CD4-positive, alpha-beta T cell treated with Interleukin-6 at 100 ng/mL for 8 hours (primary cell): ENCODE data around the gene EWSR1.

ENCODE experiments used
- DNase-seq: peaks from one replicate; pipeline ENCODE4 v3.0.0-alpha.2; 2020; ENCODE audit warnings: mixed read lengths, low spot score

EWSR1 gene

GRCh38 chr22:29306175-29306834 is 38.2 kb downstream of the EWSR1 start, which contains the start of gene GAS2L1:
TSS of gene GAS2L1 (plus strand) at chr22:29306650. CDS start at chr22:29308106, 1,456 bp downstream.
- peak; percentile 22 for DNase-seq

GRCh38 chr22:29306835-29307595 is 38.9 kb downstream of the EWSR1 start:
- no peak for DNase-seq

- no peak for DNase-seq
Measured at GRCh38 chr22:29307596-29308147, 39.6 kb downstream of the EWSR1 start.

GRCh38 chr22:29308148-29308790 is 40.2 kb downstream of the EWSR1 start:
- DNase-seq = no peak

GRCh38 chr22:29308791-29309262 is 40.8 kb downstream of the EWSR1 start:
- DNase-seq = no peak

GRCh38 chr22:29309332-29310064 is 41.4 kb downstream of the EWSR1 start:
- no peak for DNase-seq

- no peak for DNase-seq
Measured at GRCh38 chr22:29310065-29310862, 42.2 kb downstream of the EWSR1 start.

- peak; percentile 37 for DNase-seq
Measured at GRCh38 chr22:29310863-29311339, 42.8 kb downstream of the EWSR1 start.

- no peak for DNase-seq
Measured at GRCh38 chr22:29311464-29312217, 43.6 kb downstream of the EWSR1 start.

- DNase-seq = no peak
Measured at GRCh38 chr22:29312218-29313125, 44.4 kb downstream of the EWSR1 start.

- no peak for DNase-seq
Measured at GRCh38 chr22:29313126-29313575, 45.1 kb downstream of the EWSR1 start.

- DNase-seq = no peak
Measured at GRCh38 chr22:29313576-29314466, 45.8 kb downstream of the EWSR1 start.

GRCh38 chr22:29314537-29315285 is 46.6 kb downstream of the EWSR1 start:
- DNase-seq = no peak

- DNase-seq = no peak
Measured at GRCh38 chr22:29315286-29316140, 47.4 kb downstream of the EWSR1 start, which contains the start of gene RASL10A. TSS of gene RASL10A (minus strand) at chr22:29315697. CDS start at chr22:29315246, 451 bp downstream.

- no peak for DNase-seq
Measured at GRCh38 chr22:29316141-29316828, 48.2 kb downstream of the EWSR1 start.
